Fibroblast of skin of left biceps (primary cell): ENCODE results near the gene PCDH9.

Experiments
- DNase-seq, 2 experiments: peaks; one replicate each; pipeline ENCODE4 v3.0.0-alpha.2; 2013; ENCODE audit warnings: low read depth in 2 of 2

PCDH9 gene

DNA sequence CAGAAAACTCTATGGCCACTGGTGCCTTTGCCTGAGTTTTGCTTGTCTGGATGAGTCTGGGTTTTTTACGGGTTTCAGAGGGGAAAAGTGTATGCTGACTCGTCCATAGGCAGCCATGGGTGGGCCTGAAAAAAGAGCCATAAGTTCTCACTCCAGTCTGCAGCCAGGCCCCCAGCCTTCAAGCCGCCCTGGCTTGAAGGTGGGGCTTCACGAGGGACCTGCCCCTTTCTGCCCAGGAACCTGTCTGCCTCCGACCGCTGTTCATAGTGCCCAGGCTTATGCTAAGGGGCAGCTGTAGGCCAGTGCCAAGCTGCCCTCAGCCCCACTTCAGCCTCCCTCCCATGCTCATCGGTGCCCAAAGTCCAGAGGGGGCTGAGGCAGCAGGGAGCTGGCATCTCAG, 385.2 kb downstream of the PCDH9 start:
- DNase-seq, result no peak

DNA sequence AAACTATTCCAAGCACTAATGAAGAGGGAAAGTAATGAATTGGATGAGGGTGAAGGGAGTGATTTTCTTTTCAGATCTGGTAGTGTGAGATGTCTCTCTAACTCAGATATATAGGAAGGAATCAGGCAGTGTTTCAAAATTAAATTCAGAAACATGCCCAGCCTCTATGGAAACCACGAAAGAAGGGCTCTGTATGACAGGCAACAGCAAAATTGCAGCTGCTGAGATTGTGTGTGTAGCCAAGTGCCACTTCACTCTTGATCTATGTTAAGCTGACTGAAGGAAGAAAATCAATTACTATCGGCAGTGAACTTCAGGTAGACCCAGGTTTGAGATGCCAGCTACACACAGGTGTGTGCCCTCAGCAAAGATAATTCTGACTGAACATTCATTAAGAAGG, 387.4 kb downstream of the PCDH9 start:
- no peak for DNase-seq

DNA sequence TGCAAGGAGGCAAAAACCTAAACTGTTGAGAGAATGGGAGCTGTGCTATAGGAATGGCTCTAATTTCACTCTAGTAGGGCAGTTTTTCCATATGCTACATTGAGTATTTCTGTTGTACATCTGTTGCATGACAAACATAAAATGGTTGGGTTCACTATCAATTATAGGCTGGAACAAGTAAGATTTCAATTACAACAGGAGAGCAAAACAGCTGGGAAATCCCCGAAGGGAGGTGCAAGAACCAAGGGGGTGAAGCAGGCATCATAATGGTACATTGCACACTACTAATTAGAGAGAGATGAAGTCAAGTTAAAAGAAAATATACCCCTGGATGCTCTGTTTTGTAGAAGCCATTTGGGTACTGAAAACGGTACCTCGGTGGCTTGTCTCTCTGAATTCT, 389.5 kb downstream of the PCDH9 start:
- DNase-seq, result no peak

DNA sequence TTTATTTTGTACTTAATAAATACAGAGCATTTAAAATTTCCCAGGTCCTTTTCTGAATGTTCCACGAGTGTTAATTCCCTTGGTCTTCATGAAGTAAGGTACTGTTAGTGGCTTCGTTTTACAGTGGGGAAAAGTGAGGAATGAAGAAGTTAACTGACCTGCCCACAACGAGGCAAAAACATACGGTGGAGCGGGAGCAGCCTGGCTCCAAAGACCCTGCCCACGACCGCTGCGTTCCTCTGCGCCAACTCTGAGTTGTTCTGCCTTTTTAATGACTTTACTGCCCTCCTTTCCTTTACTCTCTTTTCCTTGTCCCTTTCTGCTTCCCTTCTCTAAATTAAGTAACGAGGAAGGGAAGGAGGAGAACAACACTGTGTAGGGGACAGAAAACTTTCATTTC, 392.9 kb downstream of the PCDH9 start:
- no peak for DNase-seq

DNA sequence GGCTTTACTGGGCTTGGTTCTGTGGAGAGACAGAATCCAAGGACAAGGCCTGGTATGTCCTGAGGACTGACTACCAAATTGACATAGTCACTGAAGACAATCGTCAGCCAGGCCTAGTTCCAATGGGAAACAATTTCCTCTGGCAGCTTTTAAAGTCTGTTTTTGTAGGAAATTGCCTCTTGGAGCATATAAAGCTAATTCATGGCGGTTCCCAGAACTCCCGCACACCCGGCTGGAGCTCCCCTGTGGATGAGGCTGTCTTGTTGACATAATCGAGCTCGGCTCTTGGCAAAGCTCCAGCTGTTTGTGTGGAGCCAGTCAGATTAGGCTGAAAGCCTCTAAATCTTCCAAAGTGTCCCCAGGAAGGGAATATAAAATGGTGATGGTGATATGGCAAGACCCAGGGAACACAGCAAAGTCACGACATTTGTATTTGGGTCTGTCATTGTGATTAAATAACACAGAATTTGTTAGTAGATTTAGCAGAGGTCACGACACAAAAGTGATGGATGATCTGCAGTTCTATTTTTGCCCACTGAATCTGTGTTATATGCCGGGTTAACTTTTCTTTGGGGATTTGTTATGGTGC, 395.0 kb downstream of the PCDH9 start:
- DNase-seq, result no peak

DNA sequence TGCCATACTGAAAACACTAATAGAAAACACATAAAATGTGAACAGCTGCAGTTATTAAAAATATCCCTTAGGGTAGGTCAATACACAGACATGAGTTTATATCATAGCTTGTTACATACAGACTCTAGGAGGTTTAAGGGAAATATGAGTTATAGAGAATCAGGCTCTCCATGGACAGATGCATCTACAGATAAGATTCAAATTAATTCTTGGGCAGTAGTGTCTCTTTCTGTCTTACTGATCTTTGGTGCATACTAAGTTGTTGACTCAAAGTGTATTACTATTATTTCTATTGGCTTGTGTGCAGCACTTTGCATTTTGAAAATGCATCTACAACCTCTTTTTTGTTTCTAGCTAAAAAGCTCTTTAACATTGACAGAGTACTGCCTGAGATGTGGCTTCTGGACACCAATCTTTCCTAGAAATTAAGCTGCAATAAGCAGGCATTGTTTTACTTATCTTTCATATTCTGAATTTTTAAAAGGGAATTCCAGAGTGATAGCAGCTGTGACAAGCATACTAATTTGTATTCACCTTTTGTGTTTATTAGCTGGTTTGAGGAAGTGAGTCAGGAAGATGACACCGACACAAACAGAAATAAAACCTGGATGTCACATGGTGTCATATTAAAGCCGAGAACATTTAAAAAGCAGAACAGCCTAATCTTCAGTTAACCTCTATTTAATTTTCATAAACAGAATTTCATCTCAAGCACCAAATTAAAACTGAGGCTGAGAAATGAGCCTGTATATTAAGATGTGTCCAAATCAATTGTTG, 399.0 kb downstream of the PCDH9 start:
- no peak for DNase-seq

DNA sequence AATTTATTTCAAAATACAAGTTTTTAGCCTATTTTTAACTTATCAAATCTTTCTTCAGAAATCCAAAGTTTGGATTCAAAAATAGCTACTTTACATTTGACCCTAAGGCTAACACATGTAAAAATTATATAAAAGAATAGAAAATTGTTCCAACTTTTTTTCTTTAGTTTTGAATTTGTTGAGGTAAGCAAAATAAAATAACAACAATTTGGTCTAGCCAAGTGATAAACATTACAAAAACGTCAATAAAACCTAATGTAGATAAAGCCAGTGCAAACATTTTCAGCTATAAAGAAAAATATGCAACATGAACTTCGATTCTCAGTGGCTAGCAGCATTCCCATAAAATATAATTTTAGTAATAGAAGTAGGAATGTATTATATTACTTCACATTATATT, 400.3 kb downstream of the PCDH9 start:
- no peak for DNase-seq

DNA sequence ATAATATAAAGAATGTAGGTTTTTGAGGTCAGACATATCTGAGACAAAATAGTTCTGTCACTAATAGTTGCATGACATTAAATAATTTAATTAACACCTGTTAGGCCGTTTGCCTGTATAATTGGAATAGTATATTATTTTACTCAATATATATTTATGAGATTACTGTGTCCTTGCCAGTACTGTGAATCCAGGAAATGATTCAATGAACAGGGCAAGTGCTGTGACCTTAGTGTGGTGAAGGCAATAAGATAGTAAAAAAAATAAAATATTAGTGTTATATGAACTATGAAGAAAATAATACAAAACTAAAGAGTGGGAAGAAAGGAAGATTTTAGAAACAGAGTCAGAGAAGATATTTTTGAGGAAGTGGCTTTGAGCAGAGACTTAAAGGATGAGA, 403.7 kb downstream of the PCDH9 start:
- DNase-seq, result no peak

DNA sequence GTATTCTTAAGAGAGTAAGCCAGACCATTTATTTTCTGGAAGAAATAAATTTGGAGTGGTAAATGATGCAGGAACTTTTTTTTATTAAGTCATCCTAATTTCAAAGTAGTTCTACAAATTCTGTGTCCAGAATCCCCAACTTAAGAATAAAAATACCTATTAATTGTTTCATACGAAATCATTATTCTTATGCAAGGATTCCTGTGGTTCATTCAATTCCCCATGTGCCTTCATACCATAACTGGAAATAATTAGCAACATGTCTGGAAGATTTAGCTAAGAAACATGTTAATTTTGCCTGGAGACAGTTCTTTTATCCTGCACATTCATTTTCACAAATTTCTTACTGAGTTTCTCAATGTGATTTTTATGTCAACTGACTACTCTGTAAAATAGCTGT, 408.6 kb downstream of the PCDH9 start:
- DNase-seq, result peak; percentile 13 to 19

DNA sequence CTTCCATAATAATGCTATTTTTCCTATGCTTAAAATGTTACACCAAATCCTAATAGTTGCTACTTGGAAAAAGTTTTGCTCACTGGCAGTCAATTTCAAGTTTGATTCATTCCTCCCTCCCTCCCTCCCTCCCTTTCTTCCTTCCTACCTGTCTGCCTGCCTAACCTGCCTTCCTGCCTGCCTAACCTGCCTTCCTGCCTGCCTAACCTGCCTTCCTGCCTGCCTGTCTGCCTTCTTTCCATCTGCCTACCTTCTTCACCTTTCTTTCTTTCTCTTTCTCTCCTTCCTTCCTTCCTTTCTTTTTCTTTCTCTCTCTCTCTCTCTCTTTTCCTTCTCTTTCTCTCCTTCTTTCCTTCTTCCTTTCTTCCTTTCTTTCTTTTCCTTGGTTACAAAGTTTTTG, 418.7 kb downstream of the PCDH9 start:
- no peak for DNase-seq

DNA sequence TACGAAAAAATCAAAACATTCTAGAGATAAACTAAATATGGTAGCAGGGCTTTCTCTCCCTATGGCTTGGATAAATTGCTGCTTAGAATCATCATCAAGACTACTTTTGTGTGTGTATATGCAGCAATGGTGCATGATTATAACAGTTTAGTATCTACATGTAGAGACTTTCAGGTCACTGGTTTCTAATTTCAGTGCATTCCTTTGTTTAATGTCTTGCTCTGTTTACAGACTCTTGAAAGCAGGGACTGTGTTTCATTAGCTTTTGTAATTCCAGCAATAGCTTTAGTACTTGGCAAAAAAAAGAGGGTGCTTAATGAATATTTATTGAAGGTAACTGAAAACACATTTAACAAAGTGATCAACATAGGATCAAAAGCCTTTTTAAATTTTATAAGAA, 420.7 kb downstream of the PCDH9 start:
- DNase-seq, result no peak

DNA sequence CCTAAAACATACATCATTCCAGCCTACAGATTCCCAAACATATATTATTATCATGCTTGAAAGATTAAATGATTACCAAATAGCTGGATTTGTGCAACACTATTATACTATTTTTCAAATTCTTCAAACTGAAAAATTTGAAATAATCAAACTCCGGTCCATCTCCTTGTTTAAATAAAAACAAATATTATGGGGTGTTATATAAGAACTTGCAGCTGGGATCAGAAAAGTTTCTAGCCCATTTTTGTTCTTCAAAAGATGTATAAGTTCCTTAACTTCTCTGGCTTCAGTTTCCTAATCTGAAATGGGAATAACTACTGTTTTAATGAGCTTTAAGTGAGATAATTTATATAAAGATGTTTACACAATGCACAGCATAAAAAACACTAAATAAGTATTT, 422.9 kb downstream of the PCDH9 start:
- no peak for DNase-seq

DNA sequence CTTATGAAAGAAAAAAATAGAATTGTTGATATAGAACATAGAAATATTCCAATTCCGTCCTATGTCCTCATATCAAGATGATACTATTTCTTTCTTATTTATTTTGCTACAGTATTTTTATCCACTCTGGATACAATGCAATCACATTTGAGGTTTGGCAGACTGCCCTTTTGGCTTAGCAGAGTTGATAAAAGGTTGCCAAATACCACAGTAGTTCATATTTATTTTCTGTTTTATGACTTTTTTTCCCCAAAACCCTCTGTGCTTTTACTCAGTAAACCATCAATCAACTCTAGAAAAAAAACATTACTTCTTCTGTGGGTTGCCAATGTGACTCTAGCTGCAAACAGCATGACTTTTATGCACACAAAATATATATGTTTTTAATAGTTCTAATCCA, 424.5 kb downstream of the PCDH9 start:
- DNase-seq, result peak; percentile 22 to 24

DNA sequence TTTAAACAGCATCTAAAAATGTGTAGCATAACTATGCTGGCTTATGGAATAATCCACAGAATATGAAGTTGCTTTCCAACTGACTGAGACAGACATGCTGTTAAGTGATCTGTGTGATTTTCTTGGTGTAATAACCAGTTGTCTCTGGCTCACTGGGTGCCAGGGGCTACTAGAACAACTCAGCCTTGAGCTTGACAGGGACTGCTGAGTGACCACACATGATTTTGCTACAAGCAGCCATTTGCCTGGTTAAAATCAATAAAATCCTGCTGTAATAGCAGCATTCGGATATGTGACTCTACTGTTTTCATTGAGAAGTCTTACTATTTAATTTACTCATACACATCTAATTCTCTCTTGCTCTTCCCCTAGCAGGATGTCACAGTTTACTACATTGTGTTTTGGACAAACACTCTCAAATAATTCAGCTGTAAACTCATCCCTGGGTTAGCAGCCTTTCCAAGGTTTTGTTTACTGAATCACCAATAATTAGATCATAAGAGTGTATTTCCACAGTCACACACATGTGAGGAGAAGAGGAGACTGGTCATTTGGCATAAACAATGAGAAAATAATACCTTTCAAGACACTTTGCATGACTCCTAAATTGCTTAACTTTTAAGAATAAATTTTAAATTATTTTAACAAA, 426.2 kb downstream of the PCDH9 start:
- DNase-seq, result no peak

DNA sequence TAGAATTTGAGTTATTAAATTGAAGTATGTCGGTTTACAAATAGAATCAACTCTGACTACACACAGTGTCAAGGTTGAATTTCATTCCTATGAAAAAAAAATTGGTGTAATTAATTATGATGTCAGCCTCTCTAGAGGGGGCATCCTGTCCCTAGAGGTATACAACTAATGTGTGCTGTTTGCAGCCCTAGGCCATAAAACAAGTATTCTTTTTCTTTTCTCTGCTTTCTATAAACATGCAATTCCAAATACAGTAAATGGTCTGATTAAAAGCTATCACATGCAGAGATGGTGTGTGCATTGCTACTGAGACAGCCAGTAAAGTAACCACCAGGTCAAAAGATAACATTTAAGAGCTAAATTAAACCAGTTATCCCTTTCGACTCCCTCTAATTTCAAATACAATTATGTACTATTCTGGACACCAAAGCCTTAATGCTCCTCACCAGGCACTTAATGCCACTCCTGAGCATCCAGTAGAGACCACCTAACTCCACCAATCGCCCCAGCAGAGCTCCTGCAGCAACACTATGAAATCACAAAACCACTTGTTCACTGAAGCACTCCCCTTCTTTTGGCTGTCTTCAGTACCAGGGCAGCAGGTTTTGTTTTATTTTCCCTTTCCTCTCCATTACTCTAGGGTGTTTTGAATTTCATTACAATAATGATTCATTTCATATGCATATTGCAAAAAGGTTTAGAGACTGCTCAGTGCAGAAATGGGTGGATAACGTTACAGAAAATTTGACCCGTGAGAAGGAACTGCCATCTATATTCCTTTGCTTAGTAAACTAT, 426.9 kb downstream of the PCDH9 start:
- DNase-seq, result no peak

DNA sequence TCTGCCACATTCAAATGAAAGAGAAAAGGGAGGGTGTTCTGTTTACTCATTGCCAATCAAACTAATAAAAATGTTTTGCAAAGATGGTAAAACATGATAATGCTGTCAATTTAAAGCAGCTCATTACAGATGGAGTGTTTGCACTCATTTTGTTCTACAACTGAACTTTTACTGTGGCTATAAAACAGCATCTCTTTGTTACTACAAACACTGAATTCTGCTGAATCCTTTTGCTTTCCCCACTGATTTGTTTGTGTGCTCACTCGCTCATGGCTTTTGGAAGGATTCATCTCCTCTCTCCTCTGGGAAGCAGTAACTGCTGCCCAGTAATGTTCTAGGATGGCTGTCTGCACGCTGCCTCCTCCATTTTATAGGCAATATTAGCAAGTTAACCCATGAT, 434.5 kb downstream of the PCDH9 start:
- DNase-seq, result no peak

DNA sequence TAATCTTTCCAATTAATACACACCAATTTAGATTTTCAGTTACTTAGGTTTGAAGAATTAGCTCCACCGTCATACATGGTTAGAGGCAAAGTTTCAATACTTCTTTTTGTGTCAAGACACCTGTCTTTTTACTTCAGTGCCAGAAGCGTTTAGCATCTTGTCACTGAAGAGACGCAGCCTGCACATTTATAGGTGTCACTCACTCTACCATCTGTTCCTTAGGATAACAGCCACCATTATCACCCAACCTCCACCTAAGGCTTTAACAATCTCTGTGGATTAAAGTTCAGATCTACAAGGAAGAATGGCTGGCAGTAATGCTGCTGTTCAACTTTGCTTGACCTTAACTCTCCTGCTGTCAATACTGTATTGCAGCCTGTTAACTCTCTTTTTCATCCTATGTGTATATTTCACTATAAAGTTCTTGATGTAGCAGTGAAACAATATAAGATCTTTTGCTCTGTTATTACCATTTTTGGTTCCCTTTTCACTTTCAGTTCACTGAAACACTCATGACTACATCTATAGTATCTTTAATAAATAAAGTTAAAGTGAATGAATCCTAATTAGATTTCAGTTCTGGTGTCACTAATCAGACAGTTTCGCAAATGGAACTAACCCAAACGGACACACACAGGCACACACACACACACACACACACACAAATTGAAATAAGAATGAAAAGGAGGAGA, 435.6 kb downstream of the PCDH9 start:
- no peak for DNase-seq

DNA sequence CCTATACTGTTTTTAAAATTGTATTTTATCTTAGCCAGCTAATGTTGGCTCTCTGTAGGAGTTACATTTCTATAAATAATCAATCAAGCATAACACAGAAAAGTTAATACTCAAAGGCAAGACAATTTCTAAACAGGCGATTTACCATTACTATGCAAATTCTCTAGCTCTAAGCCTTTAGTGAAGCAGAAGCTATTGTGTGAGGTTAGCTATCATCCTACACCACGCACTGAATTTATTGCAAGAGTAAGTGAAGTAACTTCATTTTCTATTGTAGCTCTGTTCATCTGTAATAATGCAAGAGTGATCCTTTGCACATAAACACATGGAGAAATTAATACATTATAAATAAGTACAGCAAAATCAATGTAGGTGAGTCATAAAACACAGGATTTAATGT, 439.3 kb downstream of the PCDH9 start:
- DNase-seq, result no peak

DNA sequence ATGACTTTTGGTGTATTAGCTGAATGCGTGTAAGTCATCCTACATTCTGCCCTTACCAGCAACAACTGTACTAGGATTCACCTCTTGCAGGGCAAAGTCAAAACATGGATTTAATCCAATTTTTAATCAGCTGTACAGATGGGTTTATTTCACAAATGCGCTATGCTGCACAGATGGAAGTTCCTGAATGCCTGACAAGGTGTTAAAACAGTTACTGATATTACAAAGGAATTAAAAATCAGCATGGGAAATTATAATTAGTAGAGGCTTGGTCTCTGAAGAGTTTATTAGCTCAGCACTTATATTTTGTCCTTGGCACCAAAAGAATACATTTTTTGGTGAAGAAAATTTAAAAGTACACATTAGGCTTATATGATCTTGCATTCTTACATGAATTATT, 448.9 kb downstream of the PCDH9 start:
- no peak for DNase-seq

DNA sequence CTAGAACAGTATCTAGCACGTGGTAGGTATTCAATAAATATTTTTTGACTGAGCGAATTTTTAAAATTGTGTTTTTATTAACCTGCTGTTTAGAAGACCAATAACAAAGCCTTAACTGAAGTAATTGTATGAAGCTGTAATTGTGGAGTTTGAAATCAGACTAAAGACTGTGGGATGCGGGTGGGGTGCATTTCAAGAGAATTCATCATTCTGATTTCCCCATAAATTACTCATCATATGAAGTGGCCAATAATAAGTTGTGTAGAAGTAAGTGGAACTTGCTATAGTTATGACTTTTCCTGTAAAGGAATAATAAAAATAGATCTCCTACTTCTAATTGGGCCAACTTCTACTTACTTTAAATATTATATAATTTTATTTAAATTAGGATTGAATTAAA, 449.3 kb downstream of the PCDH9 start:
- peak in 1 of 2 experiments; percentile 4 for DNase-seq

DNA sequence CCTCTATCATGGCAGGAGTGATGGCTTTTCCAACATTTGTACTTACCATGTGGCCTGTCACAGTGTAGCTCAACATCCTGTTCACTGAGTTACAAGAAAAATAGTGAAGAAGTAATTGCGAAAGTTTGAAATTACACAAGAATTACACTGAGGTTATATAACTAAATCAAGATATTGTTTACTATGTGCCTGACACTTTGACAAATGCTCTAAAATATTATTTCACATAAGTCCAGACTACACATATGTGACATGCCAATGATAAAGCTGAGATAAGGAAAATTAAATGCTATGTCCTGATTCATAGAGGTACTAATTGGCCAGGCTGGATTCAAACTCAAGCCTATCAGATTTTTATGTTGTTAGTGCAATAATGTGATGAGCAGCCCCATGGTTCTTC, 451.7 kb downstream of the PCDH9 start:
- DNase-seq, result no peak

DNA sequence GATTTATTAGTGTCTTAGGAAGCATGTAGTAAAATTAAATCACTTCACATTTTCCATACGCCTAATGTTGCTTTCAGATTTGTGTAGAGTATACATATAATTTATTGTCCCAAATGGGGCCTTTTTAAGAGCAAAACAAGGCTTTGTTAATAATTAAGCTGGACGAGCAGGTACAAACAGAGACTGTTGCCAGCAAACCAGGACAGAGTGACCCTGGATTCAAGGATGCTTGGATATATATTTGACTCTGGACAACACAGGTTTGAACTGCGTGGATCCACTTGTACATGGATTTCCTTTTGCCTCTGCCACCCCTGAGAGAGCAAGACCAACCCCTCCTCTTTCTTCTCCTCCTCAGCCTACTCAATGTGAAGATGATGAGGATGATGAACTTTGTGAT, 454.9 kb downstream of the PCDH9 start:
- no peak for DNase-seq
